ENCODE data around the gene COA8. TPM values are rescaled to one million over a fixed set of nuclear protein-coding genes. Genes with fewer than 3 reads are reported as not detected.

Gene COA8
- total and polyA plus RNA-seq, 9 donors: 36.6 to 61.2 (median 48.7) TPM

- no peak for DNase-seq
- Histone ChIP-seq H3K4me3 (ENCODE audit: low read length) (no peak overlapping the region), H3K36me3 (ENCODE audit: control insufficient read depth, insufficient read depth, low read length) (no peaks in the 10 kb centered on the region), H3K4me1 (ENCODE audit: control insufficient read depth, insufficient read depth, low read length) (peaks cover 89% of the 10 kb centered on the region), H3K9me3 (replicated peaks; ENCODE audit: control insufficient read depth, low read depth, low read length) (no peaks in the 10 kb centered on the region), H3K27me3 (ENCODE audit: control insufficient read depth, insufficient read depth, low read length) (no peaks in the 10 kb centered on the region), H3K27ac (ENCODE audit: low read length) (peak overlapping the region; percentile 87)
- WGBS (ENCODE audit: insufficient coverage): 73% methylated on average over 8 of the region's 10 CpGs
Measured at GRCh38 chr14:103543140-103543539, 19.6 kb upstream of the COA8 start.

DNA sequence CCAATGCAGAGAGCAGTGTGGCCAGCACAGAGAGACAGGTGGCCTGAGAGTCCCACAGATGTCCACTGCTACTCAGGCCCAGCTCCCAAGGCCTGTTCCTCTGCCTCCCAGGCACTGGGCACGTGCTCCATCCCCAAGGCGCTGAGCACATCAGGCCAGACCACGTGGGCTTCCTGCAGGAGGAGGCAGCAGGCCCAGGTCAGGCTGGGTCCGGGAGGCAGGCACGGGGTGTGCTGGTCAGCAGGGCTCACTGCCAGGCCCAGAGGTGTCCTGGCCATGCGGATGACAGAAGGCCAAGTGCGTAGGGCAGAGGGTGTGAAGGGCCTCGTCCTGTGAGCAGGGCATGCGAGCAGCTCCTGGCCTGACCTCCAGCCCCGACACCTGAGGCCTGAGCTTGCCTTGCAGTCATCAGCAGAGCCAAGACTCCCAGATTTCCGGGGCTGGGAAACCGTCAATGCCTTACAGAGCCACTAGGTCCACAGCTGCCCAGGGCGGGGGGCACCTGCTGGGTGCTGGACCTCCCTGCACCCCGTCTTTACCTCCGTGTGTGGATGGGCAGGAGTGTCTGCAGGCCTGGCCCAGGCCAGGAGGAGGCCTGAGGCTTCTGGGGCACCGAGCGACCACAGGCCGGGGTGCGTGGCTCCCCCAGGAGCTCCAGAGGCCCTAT is 18.9 kb upstream of the COA8 start:
- Histone ChIP-seq H3K4me3 (ENCODE audit: low read length) (no peak overlapping the region), H3K27ac (ENCODE audit: low read length) (peak overlapping the region; percentile 87), H3K27me3 (ENCODE audit: control insufficient read depth, insufficient read depth, low read length) (no peaks in the 10 kb centered on the region), H3K4me1 (ENCODE audit: control insufficient read depth, insufficient read depth, low read length) (peaks cover 87% of the 10 kb centered on the region), H3K36me3 (ENCODE audit: control insufficient read depth, insufficient read depth, low read length) (no peaks in the 10 kb centered on the region), H3K9me3 (replicated peaks; ENCODE audit: control insufficient read depth, low read depth, low read length) (no peaks in the 10 kb centered on the region)
- 53% methylated on average over 12 of the region's 19 CpGs for WGBS (ENCODE audit: insufficient coverage)
- no peak for DNase-seq

DNA sequence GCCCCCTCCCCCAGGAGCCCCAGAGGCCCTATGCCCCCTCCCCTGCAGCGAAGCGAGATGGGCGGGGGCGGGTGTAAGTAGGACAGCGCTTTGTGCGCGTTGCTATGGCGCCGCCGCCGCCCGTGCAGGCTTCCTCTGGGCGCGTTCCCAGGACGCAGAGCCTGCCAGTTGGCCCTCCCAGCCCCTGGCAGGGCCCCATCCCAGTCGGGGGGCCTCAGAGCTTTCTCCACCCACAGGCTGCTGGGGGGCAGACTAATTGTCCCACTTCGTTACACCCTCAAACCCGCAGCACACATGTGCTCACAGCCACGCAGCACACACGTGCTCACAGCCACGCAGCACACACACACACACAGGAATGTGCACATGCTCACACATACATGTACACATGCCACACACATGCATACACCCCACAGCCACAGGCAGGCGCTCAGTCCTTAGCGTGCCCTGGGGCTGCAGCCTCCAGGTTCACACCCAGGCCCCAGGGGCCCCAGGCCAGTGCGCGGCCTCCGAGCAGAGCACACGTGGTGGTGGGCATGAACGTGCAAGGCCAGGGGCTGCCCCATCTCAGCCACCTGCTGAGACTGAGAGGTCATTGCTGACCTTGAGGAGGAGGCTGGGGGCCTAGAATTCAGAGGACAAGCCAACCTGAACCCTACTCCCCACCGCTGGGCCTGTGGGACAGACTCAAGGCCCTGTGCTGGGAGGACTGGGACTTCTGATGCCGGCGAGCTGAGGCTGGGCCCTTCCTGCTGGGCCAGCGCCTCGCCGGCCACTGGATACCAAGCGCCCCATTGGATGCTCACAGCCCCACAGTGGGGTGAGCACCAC is 18.2 kb upstream of the COA8 start:
- Histone ChIP-seq H3K36me3 (ENCODE audit: control insufficient read depth, insufficient read depth, low read length) (no peaks in the 10 kb centered on the region), H3K4me1 (ENCODE audit: control insufficient read depth, insufficient read depth, low read length) (peaks cover 87% of the 10 kb centered on the region), H3K4me3 (ENCODE audit: low read length) (no peak overlapping the region), H3K27ac (ENCODE audit: low read length) (peak overlapping the region; percentile 87), H3K9me3 (replicated peaks; ENCODE audit: control insufficient read depth, low read depth, low read length) (no peaks in the 10 kb centered on the region), H3K27me3 (ENCODE audit: control insufficient read depth, insufficient read depth, low read length) (no peaks in the 10 kb centered on the region)
- DNase-seq: peak; percentile 86
- 34% methylated on average over 29 of the region's 35 CpGs for WGBS (ENCODE audit: insufficient coverage)

- DNase-seq: peak; percentile 27
- WGBS (ENCODE audit: insufficient coverage): 87% methylated on average over 24 of the region's 29 CpGs
- H3K27me3 ChIP-seq (ENCODE audit: control insufficient read depth, insufficient read depth, low read length): no peaks in the 10 kb centered on the region
- H3K9me3 ChIP-seq (replicated peaks; ENCODE audit: control insufficient read depth, low read depth, low read length): no peaks in the 10 kb centered on the region
- peaks cover 88% of the 10 kb centered on the region for H3K4me1 ChIP-seq (ENCODE audit: control insufficient read depth, insufficient read depth, low read length)
- H3K4me3 ChIP-seq (ENCODE audit: low read length): no peak overlapping the region
- H3K27ac ChIP-seq (ENCODE audit: low read length): peak overlapping the region; percentile 87
- no peaks in the 10 kb centered on the region for H3K36me3 ChIP-seq (ENCODE audit: control insufficient read depth, insufficient read depth, low read length)
Measured at GRCh38 chr14:103545219-103545914, 17.4 kb upstream of the COA8 start.

DNA sequence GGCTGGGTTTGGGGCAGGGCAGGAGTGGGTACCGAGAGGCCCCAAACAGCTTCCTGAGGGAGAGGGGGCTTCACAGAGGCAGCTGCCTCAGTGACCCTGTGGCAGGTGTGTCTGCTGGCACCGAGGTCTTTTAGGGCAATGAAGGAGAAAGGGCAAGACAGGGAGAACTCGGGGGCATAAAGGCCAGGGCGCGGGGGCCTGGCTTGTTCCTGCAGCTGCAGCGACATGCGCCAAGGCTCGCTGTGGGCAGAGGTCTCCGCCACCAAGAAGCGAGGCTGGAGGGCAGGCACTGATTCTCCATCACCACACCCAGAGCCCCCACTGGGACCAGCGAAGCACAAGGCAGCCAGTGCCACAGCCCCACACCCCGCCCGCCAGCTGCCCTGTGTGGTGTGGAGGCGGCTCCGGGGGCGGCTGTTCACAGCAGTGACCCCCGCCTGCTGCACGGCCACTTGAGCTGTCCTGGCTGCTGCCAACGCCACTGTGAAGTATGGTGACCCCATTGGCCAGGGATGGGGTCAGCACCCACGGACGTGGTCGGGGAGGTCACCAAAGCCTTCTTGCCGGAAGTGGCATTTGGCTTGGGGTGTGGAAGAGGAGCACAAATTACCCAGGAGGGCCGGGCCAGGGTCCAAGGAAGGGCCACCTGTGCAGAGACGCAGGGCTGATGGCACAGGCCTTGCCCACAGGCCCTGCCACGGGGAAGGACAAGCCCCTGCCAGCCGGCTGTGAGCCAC is 16.7 kb upstream of the COA8 start:
- peak overlapping the region; percentile 9 for H3K27ac ChIP-seq (ENCODE audit: low read length)
- no peaks in the 10 kb centered on the region for H3K9me3 ChIP-seq (replicated peaks; ENCODE audit: control insufficient read depth, low read depth, low read length)
- 73% methylated on average over 15 of the region's 27 CpGs for WGBS (ENCODE audit: insufficient coverage)
- no peaks in the 10 kb centered on the region for H3K36me3 ChIP-seq (ENCODE audit: control insufficient read depth, insufficient read depth, low read length)
- no peaks in the 10 kb centered on the region for H3K27me3 ChIP-seq (ENCODE audit: control insufficient read depth, insufficient read depth, low read length)
- DNase-seq: peak; percentile 44
- peaks cover 88% of the 10 kb centered on the region for H3K4me1 ChIP-seq (ENCODE audit: control insufficient read depth, insufficient read depth, low read length)
- H3K4me3 ChIP-seq (ENCODE audit: low read length): no peak overlapping the region

DNA sequence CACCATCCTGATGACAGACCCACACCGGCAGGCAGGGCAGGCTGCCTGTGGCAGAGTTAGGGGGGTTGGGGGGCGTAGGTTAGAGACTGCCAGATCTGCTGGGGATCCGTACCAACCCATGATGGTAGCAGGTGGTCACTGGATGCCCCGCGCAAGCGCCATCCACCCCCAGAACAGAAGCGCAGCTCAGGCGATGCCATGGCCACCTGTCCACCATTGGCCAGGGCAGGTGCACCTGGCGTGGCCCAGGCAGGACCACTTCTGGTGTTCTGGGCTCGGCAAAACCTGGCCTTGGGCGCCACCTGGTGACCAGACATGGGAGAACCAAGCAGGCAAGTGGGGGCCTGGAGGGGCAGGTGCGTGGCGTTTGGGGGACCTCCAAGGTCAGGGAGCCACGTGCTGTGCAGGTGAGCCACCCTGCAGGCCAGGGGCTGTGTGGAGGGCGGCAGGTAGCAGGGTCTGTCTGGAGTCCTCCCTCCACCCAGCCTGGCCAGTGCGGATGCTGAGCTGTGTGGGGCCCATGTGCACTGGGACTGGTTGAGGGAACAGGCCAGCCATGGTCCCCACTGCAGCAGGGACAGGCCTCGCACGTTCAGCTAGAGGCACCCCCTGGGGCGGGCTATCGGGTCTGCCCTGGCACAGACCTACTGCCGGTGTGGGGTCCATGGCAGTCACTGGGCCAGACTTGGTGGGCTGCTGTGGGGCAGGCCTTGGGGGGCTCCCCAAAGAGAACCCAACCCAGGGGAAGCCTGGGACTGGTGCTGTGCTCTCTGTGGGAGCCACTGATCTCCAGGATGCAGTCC is 15.9 kb upstream of the COA8 start:
- Histone ChIP-seq H3K4me1 (ENCODE audit: control insufficient read depth, insufficient read depth, low read length) (peaks cover 88% of the 10 kb centered on the region), H3K27ac (ENCODE audit: low read length) (no peak overlapping the region), H3K4me3 (ENCODE audit: low read length) (no peak overlapping the region), H3K9me3 (replicated peaks; ENCODE audit: control insufficient read depth, low read depth, low read length) (no peaks in the 10 kb centered on the region), H3K36me3 (ENCODE audit: control insufficient read depth, insufficient read depth, low read length) (no peaks in the 10 kb centered on the region), H3K27me3 (ENCODE audit: control insufficient read depth, insufficient read depth, low read length) (no peaks in the 10 kb centered on the region)
- WGBS (ENCODE audit: insufficient coverage): 18% methylated on average over 21 of the region's 21 CpGs
- DNase-seq: peak; percentile 67

GRCh38 chr14:103547455-103547940 is 15.3 kb upstream of the COA8 start:
- 77% methylated on average over 11 of the region's 11 CpGs for WGBS (ENCODE audit: insufficient coverage)
- Histone ChIP-seq H3K9me3 (replicated peaks; ENCODE audit: control insufficient read depth, low read depth, low read length) (no peaks in the 10 kb centered on the region), H3K4me1 (ENCODE audit: control insufficient read depth, insufficient read depth, low read length) (peaks cover 88% of the 10 kb centered on the region), H3K36me3 (ENCODE audit: control insufficient read depth, insufficient read depth, low read length) (no peaks in the 10 kb centered on the region), H3K4me3 (ENCODE audit: low read length) (no peak overlapping the region), H3K27me3 (ENCODE audit: control insufficient read depth, insufficient read depth, low read length) (no peaks in the 10 kb centered on the region), H3K27ac (ENCODE audit: low read length) (no peak overlapping the region)
- DNase-seq: no peak

- Histone ChIP-seq H3K4me1 (ENCODE audit: control insufficient read depth, insufficient read depth, low read length) (peaks cover 88% of the 10 kb centered on the region), H3K27ac (ENCODE audit: low read length) (no peak overlapping the region), H3K27me3 (ENCODE audit: control insufficient read depth, insufficient read depth, low read length) (no peaks in the 10 kb centered on the region), H3K9me3 (replicated peaks; ENCODE audit: control insufficient read depth, low read depth, low read length) (no peaks in the 10 kb centered on the region), H3K36me3 (ENCODE audit: control insufficient read depth, insufficient read depth, low read length) (no peaks in the 10 kb centered on the region), H3K4me3 (ENCODE audit: low read length) (no peak overlapping the region)
- no peak for DNase-seq
- WGBS (ENCODE audit: insufficient coverage): 83% methylated on average over 18 of the region's 18 CpGs
Measured at GRCh38 chr14:103547941-103548462, 14.8 kb upstream of the COA8 start.
